ENCODE results near the gene SHPK. TPM values are rescaled to one million over a fixed set of nuclear protein-coding genes. Genes with fewer than 3 reads are reported as not detected.
A peak's percentile ranks its signal among the peaks of the same experiment; 100 is the strongest.

Gene SHPK
- total and polyA plus RNA-seq, 9 of the 15 experiments (the other 6 are each of a cell fraction or from before 2014, with no cell fraction given), result 2.5 to 16.3 (median 11.8) TPM

GRCh38 chr17:3602499-3602898 is 33.6 kb downstream of the SHPK start (continued):
- TF ChIP-seq FOXP4 (CRISPR knock-in tag; IDR thresholded peaks at IDR 0.05; ENCODE audit: borderline replicate concordance) (no peak), HINFP (tag; conservative IDR thresholded peaks at IDR 0.05; ENCODE audit: low read depth) (no peak), PTTG1 (tag; IDR thresholded peaks at IDR 0.05; ENCODE audit: low read depth) (no peak), ZNF121 (CRISPR knock-in tag; conservative IDR thresholded peaks at IDR 0.05) (no peak), ZNF512 (tag; IDR thresholded peaks at IDR 0.05) (no peak), E2F6 (IDR thresholded peaks at IDR 0.05; ENCODE audit: borderline replicate concordance in 1 of 2, extremely low read depth in 1 of 2, insufficient read depth in 1 of 2, insufficient read length in 1 of 2, low read depth in 1 of 2, low read length in 1 of 2, poor library complexity in 1 of 2, severe bottlenecking in 1 of 2) (no peak), CEBPZ (IDR thresholded peaks at IDR 0.05; ENCODE audit: borderline replicate concordance, low read depth, low read length) (no peak), CTCF (IDR thresholded peaks at IDR 0.05 in 2 of 3, conservative IDR thresholded peaks at IDR 0.05 in 1 of 3; ENCODE audit: insufficient read depth in 2 of 3, low read depth in 1 of 3, low read length in 3 of 3) (peak; percentile 73 to 80 (median 75)), ZNF561 (CRISPR knock-in tag; conservative IDR thresholded peaks at IDR 0.05) (no peak), TAF7 (tag; IDR thresholded peaks at IDR 0.05) (no peak), SP1 (CRISPR knock-in tag; IDR thresholded peaks at IDR 0.05) (no peak), ZFP91 (CRISPR knock-in tag; IDR thresholded peaks at IDR 0.05) (no peak), ZC3H11A (IDR thresholded peaks at IDR 0.05; ENCODE audit: low read depth, low read length) (no peak)

Measured in K562 (cell line).